A549 (cell line): Measurements from ENCODE around the gene PRDM1. TPM values are rescaled to one million over a fixed set of nuclear protein-coding genes. Genes with fewer than 3 reads are reported as not detected.

Source experiments
- ATAC-seq, 2 experiments: fragments of 200-7000 bp in 1 of 2; fragments of >200 bp in 1 of 2; cut with Nextera tagmentation in 1 of 2; cut with Tn5 transposase in 1 of 2; 3 replicates each; pipeline versions ENCODE4 v1.8.0 to v1.9.1; 2018 to 2020; ENCODE audit warnings: mild to moderate bottlenecking in 1 of 2, moderate library complexity in 1 of 2
- CTCF ChIA-PET: fragments of 300-600 bp; sonication (Branson Sonifier 250); formaldehyde crosslinking; extraction: SDS; loops from one replicate; lab custom pipeline; 2021; ENCODE audit warnings: antibody characterized with exemption, inconsistent platforms; lab: Yijun Ruan, JAX
- POLR2A ChIA-PET: fragments of 350-600 bp; formaldehyde crosslinking; extraction: SDS; loops from one replicate; lab custom pipeline; 2021; ENCODE audit warnings: antibody characterized with exemption, inconsistent platforms; lab: Yijun Ruan, JAX
- DNase-seq, 2 experiments: peaks; one replicate each; pipeline versions ENCODE4 v3.0.0 to v3.0.0-alpha.2; 2011 to 2016; ENCODE audit warnings: low read depth in 1 of 2, low spot score in 1 of 2
- FAIRE-seq: peaks from 2 replicates; lab custom pipeline; 2011; peaks lifted over from hg19 to GRCh38; lab: Jason Lieb, UNC
- H3K27ac ChIP-seq, 2 experiments: fragments of >200 bp; sonication (Bioruptor Twin); formaldehyde crosslinking; 3 replicates each; pipeline ENCODE4 v1.5.1; 2016 to 2017
- H3K4me1 ChIP-seq: fragments of >200 bp; sonication (Bioruptor Twin); formaldehyde crosslinking; 3 replicates; pipeline ENCODE4 v1.6.1; 2016
- H3K4me2 ChIP-seq: fragments of >200 bp; sonication (Bioruptor Twin); formaldehyde crosslinking; 3 replicates; pipeline ENCODE4 v1.6.1; 2016
- H3K4me3 ChIP-seq: fragments of >200 bp; sonication (Bioruptor Twin); formaldehyde crosslinking; 3 replicates; pipeline ENCODE4 v1.5.1; 2016
- H3K9me3 ChIP-seq: fragments of >200 bp; sonication (Bioruptor Twin); formaldehyde crosslinking; 3 replicates; pipeline ENCODE4 v1.6.1; 2016
- CEBPB ChIP-seq, 2 experiments: fragments of >200 bp in 1 of 2; sonication (Bioruptor Twin) in 1 of 2; formaldehyde crosslinking in 1 of 2; IDR thresholded peaks; 2 replicates each; pipeline ENCODE4 v1.6.1; 2012 to 2016
- CHD4 ChIP-seq: fragments of 200-600 bp; sonication (generic); IDR thresholded peaks from 2 replicates; pipeline ENCODE4 v1.6.1; 2016; ENCODE audit warnings: antibody characterized with exemption, mild to moderate bottlenecking, borderline replicate concordance
- EHMT2 ChIP-seq: fragments of 200-600 bp; sonication (generic); IDR thresholded peaks from 2 replicates; pipeline ENCODE4 v1.6.1; 2016; ENCODE audit warnings: antibody characterized with exemption, low read depth, mild to moderate bottlenecking, moderate library complexity
- FOSL2 ChIP-seq, 2 experiments: fragments of 450-650 bp in 1 of 2; fragments of >200 bp in 1 of 2; sonication (Bioruptor Twin) in 1 of 2; formaldehyde crosslinking; IDR thresholded peaks; 2 replicates each; pipeline versions ENCODE4 v1.5.0 to v1.6.1; 2016 to 2020; ENCODE audit warnings: mild to moderate bottlenecking in 1 of 2, moderate library complexity in 1 of 2
- HOXA7 ChIP-seq: fragments of 250-450 bp; sonication (Bioruptor Pico); IDR thresholded peaks from 2 replicates; pipeline ENCODE4 v1.5.0; 2020; ENCODE audit warnings: mild to moderate bottlenecking, moderate library complexity
- HOXB13 ChIP-seq: fragments of 250-450 bp; sonication (Bioruptor Pico); IDR thresholded peaks from 2 replicates; pipeline ENCODE4 v1.5.0; 2020; ENCODE audit warnings: low read depth, mild to moderate bottlenecking, moderate library complexity
- HOXB5 ChIP-seq: fragments of 250-450 bp; sonication (Bioruptor Pico); IDR thresholded peaks from 2 replicates; pipeline ENCODE4 v1.5.0; 2020; ENCODE audit warnings: mild to moderate bottlenecking, moderate library complexity
- JUN ChIP-seq, 2 experiments: fragments of >200 bp; sonication (Bioruptor Twin); formaldehyde crosslinking; IDR thresholded peaks; 2 replicates in 1 of 2; 3 replicates in 1 of 2; pipeline ENCODE4 v1.6.1; 2016 to 2017
- MAFK ChIP-seq: fragments of 450-650 bp; IDR thresholded peaks from 2 replicates; pipeline ENCODE4 v1.6.1; 2014; ENCODE audit not compliant: partially characterized antibody
- MYC ChIP-seq: IDR thresholded peaks from 2 replicates; pipeline ENCODE4 v1.6.1; 2012; ENCODE audit warnings: mild to moderate bottlenecking, inconsistent platforms, low read length, improper control_type of control experiment, borderline replicate concordance
- NFE2L2 ChIP-seq: fragments of 150-350 bp; conservative IDR thresholded peaks from 2 replicates; pipeline ENCODE4 v1.6.1; 2014; ENCODE audit warnings: low read length
- NPAS2 ChIP-seq: fragments of 250-450 bp; sonication (Bioruptor Pico); IDR thresholded peaks from 2 replicates; pipeline ENCODE4 v1.8.0; 2022; ENCODE audit warnings: mild to moderate bottlenecking, moderate library complexity, borderline replicate concordance
- PHF8 ChIP-seq: fragments of 200-600 bp; sonication (generic); IDR thresholded peaks from 2 replicates; pipeline ENCODE4 v1.6.1; 2016; ENCODE audit warnings: low read depth, mild to moderate bottlenecking, antibody characterized with exemption, moderate library complexity, borderline replicate concordance
- RFX5 ChIP-seq: fragments of 450-650 bp; IDR thresholded peaks from 2 replicates; pipeline ENCODE4 v1.7.1; 2014; ENCODE audit warnings: antibody characterized with exemption, mild to moderate bottlenecking, moderate library complexity
- SMC3 ChIP-seq: fragments of >200 bp; sonication (Bioruptor Twin); formaldehyde crosslinking; IDR thresholded peaks from 3 replicates; pipeline ENCODE4 v1.6.1; 2018; ENCODE audit warnings: inconsistent platforms
- SREBF2 ChIP-seq: fragments of 450-650 bp; IDR thresholded peaks from 2 replicates; pipeline ENCODE4 v1.6.1; 2014; ENCODE audit warnings: mild to moderate bottlenecking, moderate library complexity
- TP53 ChIP-seq: fragments of 250-450 bp; sonication (Bioruptor Pico); IDR thresholded peaks from 2 replicates; pipeline ENCODE4 v1.5.0; 2021; ENCODE audit warnings: mild to moderate bottlenecking, moderate library complexity
- ZFP36 ChIP-seq: fragments of 450-650 bp; IDR thresholded peaks from 2 replicates; pipeline ENCODE4 v1.6.1; 2014; ENCODE audit warnings: borderline replicate concordance; ENCODE audit not compliant: partially characterized antibody
- ZSCAN20 ChIP-seq: fragments of 250-450 bp; sonication (Bioruptor Pico); IDR thresholded peaks from 2 replicates; pipeline ENCODE4 v1.8.0; 2022; ENCODE audit warnings: mild to moderate bottlenecking, moderate library complexity
- WGBS: methylation state at CpG from one replicate; pipeline ENCODE4 v1.1.6; 2017; ENCODE audit errors: missing lambda C conversion rate; 5-methylcytosine and 5-hydroxymethylcytosine counted together
- polyA plus RNA-seq, 4 experiments: library from polyadenylated mRNA; depleted of rRNA in 3 of 4; stranded (reverse); fragments of >200 nt; fragmentation: RNase III in 1 of 4; extraction: RNeasy Plus Mini Kit Qiagen cat#74134 plus additional on column Dnase treatment in 1 of 4; gene quantifications; 2 replicates in 3 of 4; 3 replicates in 1 of 4; pipeline ENCODE4 v1.2.3, GENCODE V29; 2011 to 2017
- TF ChIP-seq, protein P1 (sequence below): fragments of 150-350 bp; IDR thresholded peaks from 2 replicates; pipeline ENCODE4 v1.6.1; 2014; ENCODE audit warnings: low read depth, mild to moderate bottlenecking, low read length
- TF ChIP-seq, protein P2 (sequence below): fragments of 250-450 bp; sonication (Bioruptor Pico); IDR thresholded peaks from 2 replicates; pipeline ENCODE4 v1.5.0; 2020; ENCODE audit warnings: low read depth, mild to moderate bottlenecking, moderate library complexity
- TF ChIP-seq, protein P3 (sequence below): IDR thresholded peaks from 2 replicates; pipeline ENCODE4 v1.6.1; 2012; ENCODE audit warnings: low read depth, borderline replicate concordance

Gene PRDM1
- polyA plus RNA-seq, 2 of the 4 experiments (the other 2 are of a cell fraction), result 2.6 to 11.2 TPM

DNA sequence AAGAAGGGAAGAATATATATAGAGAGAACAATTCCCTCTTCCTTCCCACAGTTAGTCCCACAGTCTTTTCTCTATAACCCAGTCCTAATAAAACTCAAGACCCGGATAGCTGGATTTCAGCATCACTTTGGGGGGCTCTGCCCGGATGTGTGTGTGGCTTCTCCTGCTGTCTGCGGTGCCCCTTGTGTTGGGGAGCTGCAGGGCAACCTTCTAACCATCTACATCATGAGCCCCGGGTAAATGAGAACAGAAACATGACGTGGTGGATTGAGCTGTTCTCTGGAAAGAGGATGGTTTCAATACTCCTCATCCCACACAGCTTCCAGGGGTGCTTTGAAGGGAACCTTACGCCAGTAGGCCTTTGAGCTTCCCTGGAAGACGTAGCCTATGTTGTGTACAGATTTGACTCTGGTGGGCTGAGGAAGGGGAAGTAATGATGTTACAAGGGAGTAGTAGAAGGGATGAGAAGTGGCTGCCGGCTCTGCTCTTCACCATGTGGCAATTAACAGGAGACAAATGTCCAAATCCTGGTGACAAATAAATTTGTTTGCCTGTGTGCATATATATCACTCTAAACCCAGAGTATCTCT lies 13.5 kb upstream of the PRDM1 start:
- no peak overlapping the region for H3K4me3 ChIP-seq
- no peak overlapping the region for H3K4me2 ChIP-seq
- H3K27ac ChIP-seq, result no peak overlapping the region
- FAIRE-seq, result no peak
- TF ChIP-seq, protein P1, sequence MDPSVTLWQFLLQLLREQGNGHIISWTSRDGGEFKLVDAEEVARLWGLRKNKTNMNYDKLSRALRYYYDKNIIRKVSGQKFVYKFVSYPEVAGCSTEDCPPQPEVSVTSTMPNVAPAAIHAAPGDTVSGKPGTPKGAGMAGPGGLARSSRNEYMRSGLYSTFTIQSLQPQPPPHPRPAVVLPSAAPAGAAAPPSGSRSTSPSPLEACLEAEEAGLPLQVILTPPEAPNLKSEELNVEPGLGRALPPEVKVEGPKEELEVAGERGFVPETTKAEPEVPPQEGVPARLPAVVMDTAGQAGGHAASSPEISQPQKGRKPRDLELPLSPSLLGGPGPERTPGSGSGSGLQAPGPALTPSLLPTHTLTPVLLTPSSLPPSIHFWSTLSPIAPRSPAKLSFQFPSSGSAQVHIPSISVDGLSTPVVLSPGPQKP, result no peak
- 69% methylated on average over 8 of the region's 8 CpGs for WGBS
- no peak for ATAC-seq
- ChIA-PET CTCF (interaction anchor here (1.0 kb wide), 1 partner anchor 11 kb away, joined by 4 read pairs; no protein-coding TSS in a partner anchor), POLR2A (no interaction called here)
- H3K9me3 ChIP-seq, result no peaks in the 10 kb centered on the region
- peaks cover 6% of the 10 kb centered on the region for H3K4me1 ChIP-seq
- DNase-seq, result no peak

DNA sequence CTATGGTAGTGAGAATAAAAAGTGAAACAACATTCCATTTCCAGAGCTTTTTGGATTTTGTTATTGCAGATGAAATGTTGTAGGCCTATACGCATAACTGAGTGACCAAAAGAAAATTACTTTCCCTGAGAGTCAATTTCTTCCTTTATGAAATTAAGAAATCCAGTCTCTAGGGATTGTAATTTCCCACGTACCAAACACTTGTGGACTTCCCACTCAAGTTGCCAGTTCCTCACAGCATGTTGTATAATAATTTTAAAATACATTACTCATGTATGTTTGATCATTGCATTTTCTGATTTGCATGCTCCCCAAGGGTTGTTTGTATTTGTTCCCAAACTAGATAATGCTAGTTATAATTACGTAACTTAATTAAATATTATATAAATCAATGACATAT lies 12.0 kb upstream of the PRDM1 start:
- WGBS, result 89% methylated on average over 3 of the region's 3 CpGs
- DNase-seq, result no peak
- Histone ChIP-seq H3K27ac (no peak overlapping the region), H3K4me3 (no peak overlapping the region), H3K9me3 (no peaks in the 10 kb centered on the region), H3K4me2 (no peak overlapping the region), H3K4me1 (peaks cover 14% of the 10 kb centered on the region)
- no peak for ATAC-seq
- POLR2A ChIA-PET, result no interaction called here
- TF ChIP-seq, protein P2, sequence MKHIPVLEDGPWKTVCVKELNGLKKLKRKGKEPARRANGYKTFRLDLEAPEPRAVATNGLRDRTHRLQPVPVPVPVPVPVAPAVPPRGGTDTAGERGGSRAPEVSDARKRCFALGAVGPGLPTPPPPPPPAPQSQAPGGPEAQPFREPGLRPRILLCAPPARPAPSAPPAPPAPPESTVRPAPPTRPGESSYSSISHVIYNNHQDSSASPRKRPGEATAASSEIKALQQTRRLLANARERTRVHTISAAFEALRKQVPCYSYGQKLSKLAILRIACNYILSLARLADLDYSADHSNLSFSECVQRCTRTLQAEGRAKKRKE (CRISPR knock-in tag), result no peak
- TF ChIP-seq PHF8 (no peak), ZSCAN20 (no peak), RFX5 (no peak), TP53 (CRISPR knock-in tag) (no peak), CHD4 (no peak), SMC3 (no peak), MYC (no peak), JUN (IDR thresholded peaks at IDR 0.05) (no peak), FOSL2 (IDR thresholded peaks at IDR 0.05) (no peak), FOSL2 (CRISPR knock-in tag; IDR thresholded peaks at IDR 0.05) (no peak), NPAS2 (no peak)
- TF ChIP-seq, protein P3, sequence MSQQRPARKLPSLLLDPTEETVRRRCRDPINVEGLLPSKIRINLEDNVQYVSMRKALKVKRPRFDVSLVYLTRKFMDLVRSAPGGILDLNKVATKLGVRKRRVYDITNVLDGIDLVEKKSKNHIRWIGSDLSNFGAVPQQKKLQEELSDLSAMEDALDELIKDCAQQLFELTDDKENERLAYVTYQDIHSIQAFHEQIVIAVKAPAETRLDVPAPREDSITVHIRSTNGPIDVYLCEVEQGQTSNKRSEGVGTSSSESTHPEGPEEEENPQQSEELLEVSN, result no peak
- CTCF ChIA-PET, result no interaction called here
- FAIRE-seq, result no peak

DNA sequence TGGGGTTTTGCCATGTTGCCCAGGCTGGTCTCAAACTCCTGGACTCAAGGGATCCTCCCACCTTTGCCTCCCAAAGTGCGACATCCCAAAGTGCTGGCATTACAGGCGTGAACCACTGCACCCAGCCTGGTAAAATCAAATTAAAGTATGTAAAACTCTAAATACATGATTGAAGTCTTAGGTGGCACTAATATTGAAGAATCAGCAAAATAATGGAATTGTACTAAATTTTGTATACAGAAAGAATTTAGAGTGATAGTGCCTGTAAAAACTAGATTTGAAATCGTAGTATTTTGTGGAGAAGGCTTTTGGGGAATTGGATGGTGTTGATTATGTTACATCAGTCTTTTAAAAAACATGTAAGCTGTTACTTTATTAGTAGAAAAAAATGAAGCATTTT lies 10.0 kb upstream of the PRDM1 start:
- TF ChIP-seq, protein P3, result no peak
- TF ChIP-seq MAFK, result peak; percentile 68
- Histone ChIP-seq H3K4me1 (peaks cover 8% of the 10 kb centered on the region), H3K4me3 (no peak overlapping the region), H3K27ac (no peak overlapping the region), H3K4me2 (no peak overlapping the region), H3K9me3 (no peaks in the 10 kb centered on the region)
- FAIRE-seq, result no peak
- no peak for DNase-seq
- CTCF ChIA-PET, result no interaction called here
- no peak for ATAC-seq
- POLR2A ChIA-PET, result no interaction called here
- WGBS, result 73% methylated on average over 3 of the region's 3 CpGs

DNA sequence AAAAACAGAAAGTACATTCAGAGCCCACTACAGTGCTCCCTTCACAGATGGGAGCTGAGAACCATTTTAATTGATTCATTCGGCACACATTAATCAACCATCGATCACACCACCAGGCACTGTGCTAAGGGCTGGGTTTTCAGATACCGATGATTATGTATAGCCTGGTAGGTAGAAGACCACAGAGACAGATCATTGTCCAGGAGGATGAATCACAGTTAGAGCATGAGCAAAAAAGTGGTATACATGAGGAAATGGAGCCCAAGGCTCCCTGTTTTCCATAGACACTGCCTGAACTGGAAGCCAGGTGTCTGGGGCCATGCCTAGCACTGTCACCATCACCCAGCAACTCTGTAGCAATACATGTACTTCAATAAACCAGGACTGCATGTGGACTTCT lies 9.0 kb upstream of the PRDM1 start:
- ATAC-seq (no peak), FAIRE-seq (no peak)
- POLR2A ChIA-PET, result no interaction called here

More for the DNA sequence above, 9.0 kb upstream of the PRDM1 start:
- DNase-seq, result no peak
- Histone ChIP-seq H3K27ac (peak overlapping the region in 1 of 2 experiments; percentile 3; a peak in 1 of 6 replicates), H3K4me1 (peaks cover 8% of the 10 kb centered on the region), H3K9me3 (no peaks in the 10 kb centered on the region), H3K4me2 (no peak overlapping the region; the same call in 2 of the 3 replicates), H3K4me3 (no peak overlapping the region)
- 92% methylated on average over 3 of the region's 3 CpGs for WGBS
- TF ChIP-seq SREBF2 (no peak), CEBPB (IDR thresholded peaks at IDR 0.05) (no peak), HOXB13 (no peak), TP53 (CRISPR knock-in tag) (no peak), MYC (no peak), NFE2L2 (no peak), NPAS2 (no peak), ZSCAN20 (no peak), HOXA7 (CRISPR knock-in tag) (no peak), EHMT2 (no peak), CHD4 (no peak), ZFP36 (no peak), HOXB5 (CRISPR knock-in tag) (no peak)
- TF ChIP-seq, protein P2 (CRISPR knock-in tag), result no peak
- CTCF ChIA-PET, result no interaction called here
